NCI-H748 (cell line): ENCODE results near the gene ACP7.

Experiments used
- DNase-seq: peaks from one replicate; lab custom pipeline; 2025; ENCODE audit not compliant: unreplicated experiment; lab: John Stamatoyannopoulos, UW

Gene ACP7

GRCh38 chr19:39146686-39147450, 62.7 kb downstream of the ACP7 start:
- DNase-seq: no peak

GRCh38 chr19:39147480-39147879, 63.3 kb downstream of the ACP7 start:
- DNase-seq: no peak

- DNase-seq: no peak
These were observed 64.9 kb downstream of the ACP7 start for GRCh38 chr19:39148939-39149529.

- DNase-seq: no peak
These were observed 66.1 kb downstream of the ACP7 start for GRCh38 chr19:39150235-39150634.

- no peak for DNase-seq
These were observed 66.8 kb downstream of the ACP7 start for GRCh38 chr19:39150807-39151600.

GRCh38 chr19:39152066-39152465, 67.9 kb downstream of the ACP7 start:
- no peak for DNase-seq

- DNase-seq: no peak
These were observed 70.0 kb downstream of the ACP7 start for GRCh38 chr19:39154100-39154628.

GRCh38 chr19:39154629-39155100, 70.5 kb downstream of the ACP7 start:
- no peak for DNase-seq

- DNase-seq: no peak
These were observed 71.0 kb downstream of the ACP7 start for GRCh38 chr19:39155114-39155700.

GRCh38 chr19:39155741-39156140, 71.6 kb downstream of the ACP7 start:
- no peak for DNase-seq

- DNase-seq: no peak
These were observed 72.4 kb downstream of the ACP7 start for GRCh38 chr19:39156326-39157230.

- DNase-seq: no peak
These were observed 73.3 kb downstream of the ACP7 start for GRCh38 chr19:39157275-39157996.

GRCh38 chr19:39157997-39158389, 73.8 kb downstream of the ACP7 start:
- DNase-seq: no peak

GRCh38 chr19:39158646-39159260, 74.6 kb downstream of the ACP7 start:
- DNase-seq: no peak

- no peak for DNase-seq
These were observed 76.3 kb downstream of the ACP7 start for GRCh38 chr19:39160523-39160861.
